HepG2 (cell line): Measurements from ENCODE around the gene ADRM1. TPM values are rescaled to one million over a fixed set of nuclear protein-coding genes. Genes with fewer than 3 reads are reported as not detected.

ENCODE experiments used
- ARNT2 ChIP-seq: sonication (generic); formaldehyde crosslinking; IDR thresholded peaks from 2 replicates; pipeline ENCODE4 v1.8.0; 2022; ENCODE audit warnings: mild to moderate bottlenecking, low read depth, missing genetic modification reagents, moderate library complexity
- BCL6 ChIP-seq: IDR thresholded peaks from 2 replicates; pipeline ENCODE4 v1.6.1; 2016; ENCODE audit warnings: missing genetic modification reagents, missing compliant biosample characterization
- TERF1 ChIP-seq: sonication (generic); formaldehyde crosslinking; IDR thresholded peaks from 2 replicates; pipeline ENCODE4 v1.8.0; 2022; ENCODE audit warnings: mild to moderate bottlenecking, missing genetic modification reagents, moderate library complexity
- TMF1 ChIP-seq: sonication (generic); formaldehyde crosslinking; IDR thresholded peaks from 2 replicates; pipeline ENCODE4 v1.8.1; 2022; ENCODE audit warnings: low read depth, missing genetic modification reagents
- TRIM22 ChIP-seq: fragments of 450-650 bp; IDR thresholded peaks from 2 replicates; pipeline ENCODE4 v1.6.1; 2017
- U2AF2 ChIP-seq: fragments of 200-400 bp; formaldehyde crosslinking; IDR thresholded peaks from 2 replicates; pipeline ENCODE4 v1.6.1; 2017; ENCODE audit warnings: low read depth, mild to moderate bottlenecking, low read length
- ZNF263 ChIP-seq: sonication (generic); formaldehyde crosslinking; IDR thresholded peaks from 2 replicates; pipeline ENCODE4 v1.4.0; 2020; ENCODE audit warnings: missing genetic modification reagents
- ZNF264 ChIP-seq: sonication (generic); formaldehyde crosslinking; IDR thresholded peaks from 2 replicates; pipeline ENCODE4 v1.4.0; 2020; ENCODE audit warnings: missing genetic modification reagents
- ZNF605 ChIP-seq: sonication (generic); formaldehyde crosslinking; IDR thresholded peaks from 2 replicates; pipeline ENCODE4 v1.8.0; 2022; ENCODE audit warnings: mild to moderate bottlenecking, missing genetic modification reagents
- polyA plus RNA-seq, 8 experiments: library from polyadenylated mRNA; depleted of rRNA in 3 of 8; stranded (reverse) in 7 of 8; unstranded in 1 of 8; fragments of >200 nt; fragmentation: Illumina TruSeq in 4 of 8; extraction: Trizol in 4 of 8; gene quantifications; 2 replicates each; pipeline versions ENCODE4 v1.2.1 to v1.2.3, GENCODE V29; 2011 to 2016; ENCODE audit warnings: low read depth in 4 of 8, missing spikeins in 1 of 8, mixed read lengths in 1 of 8; ENCODE audit not compliant: insufficient read depth in 1 of 8
- total RNA-seq, 5 experiments: library from RNA; depleted of rRNA; stranded (reverse); fragments of >200 nt; fragmentation: Illumina TruSeq; extraction: Trizol; gene quantifications; 2 replicates each; pipeline ENCODE4 v1.2.3, GENCODE V29; 2016; ENCODE audit warnings: low read depth in 1 of 5
- TF ChIP-seq, protein P1 (sequence below): sonication (generic); formaldehyde crosslinking; IDR thresholded peaks from 2 replicates; pipeline ENCODE4 v1.4.0; 2020; ENCODE audit warnings: mild to moderate bottlenecking, missing genetic modification reagents
- TF ChIP-seq, protein P2 (sequence below), 2 experiments: sonication (generic) in 1 of 2; formaldehyde crosslinking in 1 of 2; IDR thresholded peaks; 2 replicates each; pipeline versions ENCODE4 v1.4.0 to v1.6.1; 2016 to 2020; ENCODE audit warnings: borderline replicate concordance in 1 of 2, low read depth in 1 of 2, mild to moderate bottlenecking in 1 of 2, missing genetic modification reagents in 1 of 2

ADRM1 gene
- total and polyA plus RNA-seq, 2 of the 13 experiments (the other 11 are each of a cell fraction or from before 2014, with no cell fraction given) = 92.9 to 154 TPM

- TF ChIP-seq ZNF264 (CRISPR knock-in tag) (0 out of 2 replicates have a peak, but pooled peaks have one; percentile 62), ARNT2 (peak; percentile 87), BCL6 (CRISPR knock-in tag) (0 out of 2 replicates have a peak, but pooled peaks have one; percentile 56), TERF1 (CRISPR knock-in tag) (no peak), TMF1 (CRISPR knock-in tag) (no peak; the same call in 1 of the 2 replicates), TRIM22 (no peak), ZNF263 (CRISPR knock-in tag) (no peak), U2AF2 (no peak), ZNF605 (CRISPR knock-in tag) (peak; percentile 76)
- TF ChIP-seq, protein P1, sequence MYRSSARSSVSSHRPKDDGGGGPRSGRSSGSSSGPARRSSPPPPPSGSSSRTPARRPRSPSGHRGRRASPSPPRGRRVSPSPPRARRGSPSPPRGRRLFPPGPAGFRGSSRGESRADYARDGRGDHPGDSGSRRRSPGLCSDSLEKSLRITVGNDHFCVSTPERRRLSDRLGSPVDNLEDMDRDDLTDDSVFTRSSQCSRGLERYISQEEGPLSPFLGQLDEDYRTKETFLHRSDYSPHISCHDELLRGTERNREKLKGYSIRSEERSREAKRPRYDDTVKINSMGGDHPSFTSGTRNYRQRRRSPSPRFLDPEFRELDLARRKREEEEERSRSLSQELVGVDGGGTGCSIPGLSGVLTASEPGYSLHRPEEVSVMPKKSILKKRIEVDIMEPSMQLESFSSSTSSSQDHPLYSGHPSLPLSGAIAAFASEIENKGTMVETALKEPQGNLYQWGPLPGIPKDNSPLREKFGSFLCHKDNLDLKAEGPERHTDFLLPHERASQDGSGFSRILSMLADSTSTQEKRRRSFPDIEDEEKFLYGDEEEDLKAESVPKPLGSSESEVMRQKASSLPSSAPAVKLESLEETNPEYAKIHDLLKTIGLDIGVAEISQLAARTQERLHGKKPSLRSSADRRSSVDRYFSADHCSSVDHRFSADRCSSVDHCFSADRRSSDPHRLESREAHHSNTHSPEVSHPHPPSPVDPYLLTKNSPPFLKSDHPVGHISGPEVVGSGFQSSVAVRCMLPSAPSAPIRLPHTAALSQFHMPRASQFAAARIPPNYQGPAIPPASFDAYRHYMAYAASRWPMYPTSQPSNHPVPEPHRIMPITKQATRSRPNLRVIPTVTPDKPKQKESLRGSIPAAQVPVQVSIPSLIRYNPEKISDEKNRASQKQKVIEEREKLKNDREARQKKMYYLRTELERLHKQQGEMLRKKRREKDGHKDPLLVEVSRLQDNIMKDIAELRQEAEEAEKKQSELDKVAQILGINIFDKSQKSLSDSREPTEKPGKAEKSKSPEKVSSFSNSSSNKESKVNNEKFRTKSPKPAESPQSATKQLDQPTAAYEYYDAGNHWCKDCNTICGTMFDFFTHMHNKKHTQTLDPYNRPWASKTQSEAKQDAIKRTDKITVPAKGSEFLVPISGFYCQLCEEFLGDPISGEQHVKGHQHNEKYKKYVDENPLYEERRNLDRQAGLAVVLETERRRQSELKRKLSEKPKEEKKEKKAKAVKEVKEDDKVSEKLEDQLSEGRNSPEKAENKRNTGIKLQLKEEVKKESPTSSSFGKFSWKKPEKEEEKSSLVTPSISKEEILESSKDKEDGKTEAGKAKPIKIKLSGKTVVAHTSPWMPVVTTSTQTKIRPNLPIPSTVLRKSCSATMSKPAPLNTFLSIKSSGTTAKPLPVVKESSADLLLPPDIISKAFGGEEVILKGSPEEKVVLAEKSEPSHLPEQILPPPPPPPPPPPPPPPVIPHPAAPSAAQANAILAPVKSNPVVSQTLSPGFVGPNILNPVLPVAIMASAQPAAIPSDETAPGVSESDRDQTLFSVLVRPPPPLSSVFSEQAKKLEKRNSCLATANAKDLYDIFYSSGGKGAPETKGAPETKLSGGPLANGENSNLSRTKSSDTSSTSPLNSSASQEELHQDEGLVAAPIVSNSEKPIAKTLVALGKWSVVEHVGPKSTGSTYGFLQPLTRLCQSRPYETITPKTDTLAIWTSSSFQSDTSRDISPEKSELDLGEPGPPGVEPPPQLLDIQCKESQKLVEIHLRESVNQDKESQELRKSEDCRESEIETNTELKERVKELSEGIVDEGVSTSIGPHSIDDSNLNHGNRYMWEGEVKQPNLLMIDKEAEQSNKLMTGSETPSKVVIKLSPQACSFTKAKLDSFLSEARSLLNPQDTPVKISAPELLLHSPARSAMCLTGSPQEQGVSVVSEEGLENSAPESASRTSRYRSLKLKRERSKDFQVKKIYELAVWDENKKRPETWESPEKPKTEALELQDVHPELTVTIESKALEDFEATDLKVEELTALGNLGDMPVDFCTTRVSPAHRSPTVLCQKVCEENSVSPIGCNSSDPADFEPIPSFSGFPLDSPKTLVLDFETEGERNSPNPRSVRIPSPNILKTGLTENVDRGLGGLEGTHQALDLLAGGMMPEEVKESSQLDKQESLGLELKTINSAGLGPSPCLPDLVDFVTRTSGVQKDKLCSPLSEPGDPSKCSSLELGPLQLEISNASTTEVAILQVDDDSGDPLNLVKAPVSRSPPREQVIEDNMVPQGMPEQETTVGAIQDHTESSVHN (CRISPR knock-in tag) = no peak
- TF ChIP-seq, protein P2, sequence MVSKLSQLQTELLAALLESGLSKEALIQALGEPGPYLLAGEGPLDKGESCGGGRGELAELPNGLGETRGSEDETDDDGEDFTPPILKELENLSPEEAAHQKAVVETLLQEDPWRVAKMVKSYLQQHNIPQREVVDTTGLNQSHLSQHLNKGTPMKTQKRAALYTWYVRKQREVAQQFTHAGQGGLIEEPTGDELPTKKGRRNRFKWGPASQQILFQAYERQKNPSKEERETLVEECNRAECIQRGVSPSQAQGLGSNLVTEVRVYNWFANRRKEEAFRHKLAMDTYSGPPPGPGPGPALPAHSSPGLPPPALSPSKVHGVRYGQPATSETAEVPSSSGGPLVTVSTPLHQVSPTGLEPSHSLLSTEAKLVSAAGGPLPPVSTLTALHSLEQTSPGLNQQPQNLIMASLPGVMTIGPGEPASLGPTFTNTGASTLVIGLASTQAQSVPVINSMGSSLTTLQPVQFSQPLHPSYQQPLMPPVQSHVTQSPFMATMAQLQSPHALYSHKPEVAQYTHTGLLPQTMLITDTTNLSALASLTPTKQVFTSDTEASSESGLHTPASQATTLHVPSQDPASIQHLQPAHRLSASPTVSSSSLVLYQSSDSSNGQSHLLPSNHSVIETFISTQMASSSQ (IDR thresholded peaks at IDR 0.05; ENCODE audit: low read depth) = no peak
- TF ChIP-seq, protein P2 (CRISPR knock-in tag; IDR thresholded peaks at IDR 0.05; ENCODE audit: borderline replicate concordance) = no peak; the same call in 1 of the 2 replicates
These were observed at the start of gene ADRM1 (continued) for GRCh38 chr20:62302341-62303061.
